K562 (cell line): Measurements from ENCODE around the gene BCAS3. TPM values are rescaled to one million over a fixed set of nuclear protein-coding genes. Genes with fewer than 3 reads are reported as not detected.
A peak's percentile ranks its signal among the peaks of the same experiment; 100 is the strongest.

Experiments used
- ATAC-seq: fragments of 200-7000 bp; cut with Tn5 transposase; 3 replicates; pipeline ENCODE4 v1.9.1; 2020; ENCODE audit warnings: moderate library complexity
- BruUV-seq: library from RNA; stranded (reverse); fragments of 400-500 nt; replicated peaks from 2 replicates; lab custom pipeline; 2021; lab: Mats Ljungman, UMichigan
- CTCF ChIA-PET: fragments of 300-600 bp; formaldehyde crosslinking; extraction: SDS; loops from one replicate; lab custom pipeline; 2021; ENCODE audit warnings: low intra/inter-chr PET ratio; lab: Yijun Ruan, JAX
- POLR2A ChIA-PET: fragments of 300-600, 350-650 bp; sonication (Branson Sonifier 250); formaldehyde crosslinking; extraction: SDS; loops from one replicate; lab custom pipeline; 2021; ENCODE audit warnings: antibody characterized with exemption, inconsistent platforms; lab: Yijun Ruan, JAX
- DNase-seq, 4 experiments: peaks; one replicate each; pipeline versions ENCODE4 v3.0.0 to v3.0.0-alpha.2; 2011 to 2018; ENCODE audit warnings: low spot score in 3 of 4, mixed read lengths in 3 of 4; ENCODE audit errors: extremely low read depth in 1 of 4
- FAIRE-seq: peaks from 2 replicates; lab custom pipeline; 2011; peaks lifted over from hg19 to GRCh38; lab: Jason Lieb, UNC
- H2AFZ ChIP-seq: 2 replicates; pipeline ENCODE4 v1.6.0; 2011; ENCODE audit warnings: low read depth, low read length, control low read depth, inconsistent platforms
- H3K27ac ChIP-seq: fragments of 200-600 bp; 3 replicates; pipeline ENCODE4 v1.8.0; 2011; ENCODE audit warnings: low read depth, mild to moderate bottlenecking, control low read depth, inconsistent platforms, low read length, moderate library complexity, mixed read lengths; ENCODE audit errors: extremely low read depth
- H3K27me3 ChIP-seq, 2 experiments: fragments of 300-600 bp in 1 of 2; 2 replicates in 1 of 2; 3 replicates in 1 of 2; pipeline versions ENCODE4 v1.6.0 to v1.8.0; 2011; ENCODE audit warnings: inconsistent platforms in 2 of 2, low read length in 2 of 2, mild to moderate bottlenecking in 1 of 2, mixed read lengths in 1 of 2, moderate library complexity in 1 of 2; ENCODE audit not compliant: control insufficient read depth in 2 of 2, insufficient read depth in 2 of 2
- H3K36me3 ChIP-seq: fragments of 300-600 bp; 3 replicates; pipeline ENCODE4 v1.8.0; 2011; ENCODE audit warnings: mild to moderate bottlenecking, low read length, inconsistent platforms; ENCODE audit not compliant: control insufficient read depth, insufficient read depth
- H3K4me1 ChIP-seq, 2 experiments: fragments of 200-600 bp in 1 of 2; replicated peaks in 1 of 2; 2 replicates in 1 of 2; 3 replicates in 1 of 2; pipeline versions ENCODE4 v1.5.1 to v1.8.0; 2011; ENCODE audit warnings: inconsistent platforms in 2 of 2, low read length in 2 of 2, mild to moderate bottlenecking in 1 of 2, mixed read lengths in 1 of 2, moderate library complexity in 1 of 2; ENCODE audit not compliant: control insufficient read depth in 2 of 2, insufficient read depth in 2 of 2
- H3K4me2 ChIP-seq: 2 replicates; pipeline ENCODE4 v1.6.1; 2011; ENCODE audit warnings: low read length, control low read depth, inconsistent platforms, mixed read lengths; ENCODE audit not compliant: insufficient read depth
- H3K4me3 ChIP-seq: fragments of 200-600 bp; sonication (generic), shearing (Covaris generic); 2 replicates; pipeline ENCODE4 v1.5.1; 2016; ENCODE audit warnings: control low read depth, inconsistent platforms
- H3K79me2 ChIP-seq: fragments of 200-600 bp; 3 replicates; pipeline ENCODE4 v1.8.0; 2011; ENCODE audit warnings: low read length, inconsistent platforms; ENCODE audit not compliant: control insufficient read depth, insufficient read depth
- H3K9ac ChIP-seq, 2 experiments: 2 replicates each; pipeline versions ENCODE4 v1.6.0 to v1.6.1; 2011; ENCODE audit warnings: low read depth in 2 of 2, low read length in 2 of 2, control low read depth in 1 of 2, inconsistent platforms in 1 of 2, mild to moderate bottlenecking in 1 of 2, mixed read lengths in 1 of 2; ENCODE audit not compliant: insufficient read depth in 1 of 2
- H3K9me1 ChIP-seq: one replicate; pipeline ENCODE4 v1.6.0; 2011; ENCODE audit warnings: inconsistent platforms, mild to moderate bottlenecking, low read length, moderate library complexity; ENCODE audit not compliant: control insufficient read depth, insufficient read depth
- H3K9me3 ChIP-seq: replicated peaks from 2 replicates; pipeline ENCODE4 v1.5.1; 2011; ENCODE audit warnings: low read depth, low read length, inconsistent platforms; ENCODE audit not compliant: control insufficient read depth, insufficient read depth
- H4K20me1 ChIP-seq: replicated peaks from 2 replicates; pipeline ENCODE4 v1.6.1; 2011; ENCODE audit warnings: low read length, inconsistent platforms, mixed read lengths; ENCODE audit not compliant: control insufficient read depth, insufficient read depth
- NFIC ChIP-seq: fragments of 450-650 bp; IDR thresholded peaks from 2 replicates; pipeline ENCODE4 v1.6.1; 2017; ENCODE audit warnings: mild to moderate bottlenecking, inconsistent platforms
- TEAD4 ChIP-seq, 2 experiments: sonication (generic) in 1 of 2; formaldehyde crosslinking in 1 of 2; IDR thresholded peaks; 2 replicates each; pipeline versions ENCODE4 v1.6.1 to v1.8.0; 2012 to 2022; ENCODE audit warnings: borderline replicate concordance in 1 of 2, inconsistent platforms in 1 of 2, low read length in 1 of 2, mild to moderate bottlenecking in 1 of 2, missing genetic modification reagents in 1 of 2
- ZNF644 ChIP-seq: fragments of 200-800 bp; sonication (Bioruptor generic); IDR thresholded peaks from 2 replicates; pipeline ENCODE4 v1.6.1; 2016; ENCODE audit warnings: low read depth, missing genetic modification characterization, missing compliant biosample characterization
- ZNF75A ChIP-seq: fragments of 450-650 bp; formaldehyde crosslinking; IDR thresholded peaks from 2 replicates; pipeline ENCODE4 v1.4.0; 2020; ENCODE audit warnings: mild to moderate bottlenecking
- ZNF77 ChIP-seq: fragments of 250-450 bp; sonication (Bioruptor Pico); IDR thresholded peaks from 2 replicates; pipeline ENCODE4 v1.5.0; 2020
- WGBS: fragments of 100-300 bp; shearing (Covaris generic); methylation state at CpG from one replicate; pipeline ENCODE4 v1.1.6; 2016; ENCODE audit warnings: low coverage, mixed read lengths; ENCODE audit not compliant: insufficient coverage; ENCODE audit errors: missing lambda C conversion rate; 5-methylcytosine and 5-hydroxymethylcytosine counted together
- in situ Hi-C: fragments of 300-500 bp; cut with MboI; formaldehyde crosslinking; loops from 4 replicates; pipeline ENCODE4 v1.15.0; 2018; ENCODE audit warnings: inconsistent platforms, mixed read lengths
- intact Hi-C: fragments of 100-400 bp; cut with micrococcal nuclease; formaldehyde crosslinking; loops from 2 replicates; pipeline ENCODE4 v1.14.2; 2022
- polyA plus RNA-seq, 8 experiments: library from polyadenylated mRNA; depleted of rRNA in 4 of 8; stranded (reverse) in 5 of 8; unstranded in 3 of 8; fragments of >200 nt; fragmentation: Nextera tagmentation in 2 of 8; fragmentation: Illumina TruSeq in 1 of 8; extraction: Ambion mirVana in 2 of 8; extraction: Trizol in 1 of 8; gene quantifications; 2 replicates each; pipeline versions ENCODE4 v1.2.1 to v1.2.3, GENCODE V29; 2011 to 2014; ENCODE audit warnings: inconsistent platforms in 1 of 8, missing spikeins in 1 of 8
- total RNA-seq, 7 experiments: library from RNA; depleted of rRNA in 6 of 7; stranded (reverse); fragments of >200 nt in 6 of 7; fragmentation: Illumina TruSeq in 2 of 7; extraction: Trizol in 2 of 7; gene quantifications; 2 replicates each; pipeline versions ENCODE4 v1.2.1 to v1.2.3, GENCODE V29; 2011 to 2021; ENCODE audit warnings: low replicate concordance in 1 of 7
- TF ChIP-seq, protein P1 (sequence below), 3 experiments: fragments of 200-800 bp in 1 of 3; fragments of 250-450 bp in 1 of 3; fragments of 450-650 bp in 1 of 3; sonication (Bioruptor Pico) in 1 of 3; sonication (Bioruptor generic) in 1 of 3; formaldehyde crosslinking in 1 of 3; IDR thresholded peaks; 2 replicates each; pipeline versions ENCODE4 v1.6.1 to v1.8.0; 2016 to 2022; ENCODE audit warnings: mild to moderate bottlenecking in 2 of 3, missing genetic modification characterization in 2 of 3, missing compliant biosample characterization in 1 of 3, moderate library complexity in 1 of 3
- TF ChIP-seq, protein P2 (sequence below): fragments of 450-650 bp; IDR thresholded peaks from 2 replicates; pipeline ENCODE4 v1.6.1; 2016; ENCODE audit warnings: mild to moderate bottlenecking, moderate library complexity

BCAS3 gene
- total and polyA plus RNA-seq, 9 of the 15 experiments (the other 6 are each of a cell fraction or from before 2014, with no cell fraction given), result 1.9 to 5.5 (median 3.5) TPM

DNA sequence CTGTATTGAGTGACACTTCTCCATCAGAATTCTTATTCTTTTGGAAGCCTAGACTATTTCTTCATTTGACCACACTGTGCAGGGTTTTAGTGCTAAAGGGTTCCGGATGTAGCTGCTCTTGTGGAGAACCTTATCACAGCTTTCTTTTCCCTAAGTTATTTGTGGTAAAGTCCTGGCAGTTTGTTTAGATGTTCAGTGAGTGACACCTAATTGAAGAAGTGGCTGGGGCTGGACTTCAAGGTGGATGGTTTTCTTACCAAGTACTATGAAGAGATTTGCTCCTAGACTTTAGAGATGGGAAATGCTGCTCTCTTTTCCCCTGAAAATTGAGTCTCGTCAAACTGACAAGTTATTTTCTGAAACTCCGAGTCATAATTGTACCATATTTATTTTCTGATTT, 578.0 kb downstream of the BCAS3 start:
- DNase-seq (no peak), ATAC-seq (no peak), FAIRE-seq (no peak)
- Histone ChIP-seq H3K36me3 (no peaks in the 10 kb centered on the region), H3K4me1 (no peaks in the 10 kb centered on the region), H4K20me1 (no peaks in the 10 kb centered on the region), H2AFZ (no peak overlapping the region), H3K9ac (no peak overlapping the region), H3K27me3 (peaks cover 4 to 7% of the 10 kb centered on the region in 2 experiments; a peak in 3 of 5 replicates), H3K9me1 (no peaks in the 10 kb centered on the region), H3K4me2 (no peak overlapping the region), H3K9me3 (no peaks in the 10 kb centered on the region), H3K79me2 (no peaks in the 10 kb centered on the region), H3K4me3 (no peak overlapping the region), H3K27ac (no peak overlapping the region)
- ChIA-PET CTCF (no interaction called here), POLR2A (no interaction called here)
- TF ChIP-seq, protein P1, sequence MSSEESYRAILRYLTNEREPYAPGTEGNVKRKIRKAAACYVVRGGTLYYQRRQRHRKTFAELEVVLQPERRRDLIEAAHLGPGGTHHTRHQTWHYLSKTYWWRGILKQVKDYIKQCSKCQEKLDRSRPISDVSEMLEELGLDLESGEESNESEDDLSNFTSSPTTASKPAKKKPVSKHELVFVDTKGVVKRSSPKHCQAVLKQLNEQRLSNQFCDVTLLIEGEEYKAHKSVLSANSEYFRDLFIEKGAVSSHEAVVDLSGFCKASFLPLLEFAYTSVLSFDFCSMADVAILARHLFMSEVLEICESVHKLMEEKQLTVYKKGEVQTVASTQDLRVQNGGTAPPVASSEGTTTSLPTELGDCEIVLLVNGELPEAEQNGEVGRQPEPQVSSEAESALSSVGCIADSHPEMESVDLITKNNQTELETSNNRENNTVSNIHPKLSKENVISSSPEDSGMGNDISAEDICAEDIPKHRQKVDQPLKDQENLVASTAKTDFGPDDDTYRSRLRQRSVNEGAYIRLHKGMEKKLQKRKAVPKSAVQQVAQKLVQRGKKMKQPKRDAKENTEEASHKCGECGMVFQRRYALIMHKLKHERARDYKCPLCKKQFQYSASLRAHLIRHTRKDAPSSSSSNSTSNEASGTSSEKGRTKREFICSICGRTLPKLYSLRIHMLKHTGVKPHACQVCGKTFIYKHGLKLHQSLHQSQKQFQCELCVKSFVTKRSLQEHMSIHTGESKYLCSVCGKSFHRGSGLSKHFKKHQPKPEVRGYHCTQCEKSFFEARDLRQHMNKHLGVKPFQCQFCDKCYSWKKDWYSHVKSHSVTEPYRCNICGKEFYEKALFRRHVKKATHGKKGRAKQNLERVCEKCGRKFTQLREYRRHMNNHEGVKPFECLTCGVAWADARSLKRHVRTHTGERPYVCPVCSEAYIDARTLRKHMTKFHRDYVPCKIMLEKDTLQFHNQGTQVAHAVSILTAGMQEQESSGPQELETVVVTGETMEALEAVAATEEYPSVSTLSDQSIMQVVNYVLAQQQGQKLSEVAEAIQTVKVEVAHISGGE (CRISPR knock-in tag; IDR thresholded peaks at IDR 0.05), result peak in 1 of 3 experiments; percentile 72; a peak in 2 of 6 replicates
- TF ChIP-seq ZNF77 (CRISPR knock-in tag) (no peak), ZNF75A (CRISPR knock-in tag) (no peak), TEAD4 (IDR thresholded peaks at IDR 0.05; ENCODE audit: low read length) (no peak), TEAD4 (CRISPR knock-in tag; IDR thresholded peaks at IDR 0.05; ENCODE audit: borderline replicate concordance) (no peak), ZNF644 (tag) (no peak), NFIC (no peak)
- TF ChIP-seq, protein P2, sequence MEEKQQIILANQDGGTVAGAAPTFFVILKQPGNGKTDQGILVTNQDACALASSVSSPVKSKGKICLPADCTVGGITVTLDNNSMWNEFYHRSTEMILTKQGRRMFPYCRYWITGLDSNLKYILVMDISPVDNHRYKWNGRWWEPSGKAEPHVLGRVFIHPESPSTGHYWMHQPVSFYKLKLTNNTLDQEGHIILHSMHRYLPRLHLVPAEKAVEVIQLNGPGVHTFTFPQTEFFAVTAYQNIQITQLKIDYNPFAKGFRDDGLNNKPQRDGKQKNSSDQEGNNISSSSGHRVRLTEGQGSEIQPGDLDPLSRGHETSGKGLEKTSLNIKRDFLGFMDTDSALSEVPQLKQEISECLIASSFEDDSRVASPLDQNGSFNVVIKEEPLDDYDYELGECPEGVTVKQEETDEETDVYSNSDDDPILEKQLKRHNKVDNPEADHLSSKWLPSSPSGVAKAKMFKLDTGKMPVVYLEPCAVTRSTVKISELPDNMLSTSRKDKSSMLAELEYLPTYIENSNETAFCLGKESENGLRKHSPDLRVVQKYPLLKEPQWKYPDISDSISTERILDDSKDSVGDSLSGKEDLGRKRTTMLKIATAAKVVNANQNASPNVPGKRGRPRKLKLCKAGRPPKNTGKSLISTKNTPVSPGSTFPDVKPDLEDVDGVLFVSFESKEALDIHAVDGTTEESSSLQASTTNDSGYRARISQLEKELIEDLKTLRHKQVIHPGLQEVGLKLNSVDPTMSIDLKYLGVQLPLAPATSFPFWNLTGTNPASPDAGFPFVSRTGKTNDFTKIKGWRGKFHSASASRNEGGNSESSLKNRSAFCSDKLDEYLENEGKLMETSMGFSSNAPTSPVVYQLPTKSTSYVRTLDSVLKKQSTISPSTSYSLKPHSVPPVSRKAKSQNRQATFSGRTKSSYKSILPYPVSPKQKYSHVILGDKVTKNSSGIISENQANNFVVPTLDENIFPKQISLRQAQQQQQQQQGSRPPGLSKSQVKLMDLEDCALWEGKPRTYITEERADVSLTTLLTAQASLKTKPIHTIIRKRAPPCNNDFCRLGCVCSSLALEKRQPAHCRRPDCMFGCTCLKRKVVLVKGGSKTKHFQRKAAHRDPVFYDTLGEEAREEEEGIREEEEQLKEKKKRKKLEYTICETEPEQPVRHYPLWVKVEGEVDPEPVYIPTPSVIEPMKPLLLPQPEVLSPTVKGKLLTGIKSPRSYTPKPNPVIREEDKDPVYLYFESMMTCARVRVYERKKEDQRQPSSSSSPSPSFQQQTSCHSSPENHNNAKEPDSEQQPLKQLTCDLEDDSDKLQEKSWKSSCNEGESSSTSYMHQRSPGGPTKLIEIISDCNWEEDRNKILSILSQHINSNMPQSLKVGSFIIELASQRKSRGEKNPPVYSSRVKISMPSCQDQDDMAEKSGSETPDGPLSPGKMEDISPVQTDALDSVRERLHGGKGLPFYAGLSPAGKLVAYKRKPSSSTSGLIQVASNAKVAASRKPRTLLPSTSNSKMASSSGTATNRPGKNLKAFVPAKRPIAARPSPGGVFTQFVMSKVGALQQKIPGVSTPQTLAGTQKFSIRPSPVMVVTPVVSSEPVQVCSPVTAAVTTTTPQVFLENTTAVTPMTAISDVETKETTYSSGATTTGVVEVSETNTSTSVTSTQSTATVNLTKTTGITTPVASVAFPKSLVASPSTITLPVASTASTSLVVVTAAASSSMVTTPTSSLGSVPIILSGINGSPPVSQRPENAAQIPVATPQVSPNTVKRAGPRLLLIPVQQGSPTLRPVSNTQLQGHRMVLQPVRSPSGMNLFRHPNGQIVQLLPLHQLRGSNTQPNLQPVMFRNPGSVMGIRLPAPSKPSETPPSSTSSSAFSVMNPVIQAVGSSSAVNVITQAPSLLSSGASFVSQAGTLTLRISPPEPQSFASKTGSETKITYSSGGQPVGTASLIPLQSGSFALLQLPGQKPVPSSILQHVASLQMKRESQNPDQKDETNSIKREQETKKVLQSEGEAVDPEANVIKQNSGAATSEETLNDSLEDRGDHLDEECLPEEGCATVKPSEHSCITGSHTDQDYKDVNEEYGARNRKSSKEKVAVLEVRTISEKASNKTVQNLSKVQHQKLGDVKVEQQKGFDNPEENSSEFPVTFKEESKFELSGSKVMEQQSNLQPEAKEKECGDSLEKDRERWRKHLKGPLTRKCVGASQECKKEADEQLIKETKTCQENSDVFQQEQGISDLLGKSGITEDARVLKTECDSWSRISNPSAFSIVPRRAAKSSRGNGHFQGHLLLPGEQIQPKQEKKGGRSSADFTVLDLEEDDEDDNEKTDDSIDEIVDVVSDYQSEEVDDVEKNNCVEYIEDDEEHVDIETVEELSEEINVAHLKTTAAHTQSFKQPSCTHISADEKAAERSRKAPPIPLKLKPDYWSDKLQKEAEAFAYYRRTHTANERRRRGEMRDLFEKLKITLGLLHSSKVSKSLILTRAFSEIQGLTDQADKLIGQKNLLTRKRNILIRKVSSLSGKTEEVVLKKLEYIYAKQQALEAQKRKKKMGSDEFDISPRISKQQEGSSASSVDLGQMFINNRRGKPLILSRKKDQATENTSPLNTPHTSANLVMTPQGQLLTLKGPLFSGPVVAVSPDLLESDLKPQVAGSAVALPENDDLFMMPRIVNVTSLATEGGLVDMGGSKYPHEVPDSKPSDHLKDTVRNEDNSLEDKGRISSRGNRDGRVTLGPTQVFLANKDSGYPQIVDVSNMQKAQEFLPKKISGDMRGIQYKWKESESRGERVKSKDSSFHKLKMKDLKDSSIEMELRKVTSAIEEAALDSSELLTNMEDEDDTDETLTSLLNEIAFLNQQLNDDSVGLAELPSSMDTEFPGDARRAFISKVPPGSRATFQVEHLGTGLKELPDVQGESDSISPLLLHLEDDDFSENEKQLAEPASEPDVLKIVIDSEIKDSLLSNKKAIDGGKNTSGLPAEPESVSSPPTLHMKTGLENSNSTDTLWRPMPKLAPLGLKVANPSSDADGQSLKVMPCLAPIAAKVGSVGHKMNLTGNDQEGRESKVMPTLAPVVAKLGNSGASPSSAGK, result no peak
- 3% methylated on average over 3 of the region's 3 CpGs for WGBS
- intact Hi-C loops, result no loop called here
- no TSS peak for BruUV-seq
- in situ Hi-C loops, result no loop called here
